K562 (cell line): ENCODE results near the gene MRPL4. TPM values are rescaled to one million over a fixed set of nuclear protein-coding genes. Genes with fewer than 3 reads are reported as not detected.

Source experiments
- ASH1L ChIP-seq: fragments of 450-650 bp; IDR thresholded peaks from 2 replicates; pipeline ENCODE4 v1.6.1; 2018; ENCODE audit warnings: borderline replicate concordance, mild to moderate bottlenecking, low read depth; ENCODE audit not compliant: partially characterized antibody
- CHD4 ChIP-seq: fragments of 200-600 bp; sonication (generic); IDR thresholded peaks from 3 replicates; pipeline ENCODE4 v1.6.1; 2012; ENCODE audit warnings: low read depth, mild to moderate bottlenecking, mixed read lengths, low read length, inconsistent platforms; ENCODE audit not compliant: insufficient read depth, insufficient replicate concordance, poor library complexity, severe bottlenecking
- GABPB1 ChIP-seq: sonication (generic); formaldehyde crosslinking; IDR thresholded peaks from 2 replicates; pipeline ENCODE4 v1.8.0; 2022; ENCODE audit warnings: mild to moderate bottlenecking, missing genetic modification reagents
- LEF1 ChIP-seq: fragments of 450-650 bp; IDR thresholded peaks from 2 replicates; pipeline ENCODE4 v1.6.1; 2016; ENCODE audit warnings: mild to moderate bottlenecking
- MIER1 ChIP-seq: fragments of 450-650 bp; IDR thresholded peaks from 2 replicates; pipeline ENCODE4 v1.6.1; 2016; ENCODE audit warnings: antibody characterized with exemption, mild to moderate bottlenecking, low read depth
- MXD1 ChIP-seq: fragments of 250-450 bp; sonication (Bioruptor Pico); IDR thresholded peaks from 2 replicates; pipeline ENCODE4 v1.8.0; 2021; ENCODE audit warnings: borderline replicate concordance, mild to moderate bottlenecking, moderate library complexity; ENCODE audit not compliant: poor library complexity, severe bottlenecking
- STAG1 ChIP-seq: sonication (generic); formaldehyde crosslinking; IDR thresholded peaks from 2 replicates; pipeline ENCODE4 v1.5.0; 2020; ENCODE audit warnings: missing genetic modification reagents, borderline replicate concordance
- ZBTB2 ChIP-seq: fragments of 450-650 bp; IDR thresholded peaks from 2 replicates; pipeline ENCODE4 v1.6.1; 2016; ENCODE audit warnings: antibody characterized with exemption
- polyA plus RNA-seq, 8 experiments: library from polyadenylated mRNA; depleted of rRNA in 4 of 8; stranded (reverse) in 5 of 8; unstranded in 3 of 8; fragments of >200 nt; fragmentation: Nextera tagmentation in 2 of 8; fragmentation: Illumina TruSeq in 1 of 8; extraction: Ambion mirVana in 2 of 8; extraction: Trizol in 1 of 8; gene quantifications; 2 replicates each; pipeline versions ENCODE4 v1.2.1 to v1.2.3, GENCODE V29; 2011 to 2014; ENCODE audit warnings: inconsistent platforms in 1 of 8, missing spikeins in 1 of 8
- total RNA-seq, 7 experiments: library from RNA; depleted of rRNA in 6 of 7; stranded (reverse); fragments of >200 nt in 6 of 7; fragmentation: Illumina TruSeq in 2 of 7; extraction: Trizol in 2 of 7; gene quantifications; 2 replicates each; pipeline versions ENCODE4 v1.2.1 to v1.2.3, GENCODE V29; 2011 to 2021; ENCODE audit warnings: low replicate concordance in 1 of 7
- TF ChIP-seq, protein P1 (sequence below): sonication (generic); formaldehyde crosslinking; IDR thresholded peaks from 2 replicates; pipeline ENCODE4 v1.8.0; 2022; ENCODE audit warnings: missing genetic modification reagents, mild to moderate bottlenecking, borderline replicate concordance
- TF ChIP-seq, protein P2 (sequence below), 2 experiments: fragments of 450-650 bp; formaldehyde crosslinking in 1 of 2; IDR thresholded peaks; 2 replicates each; pipeline versions ENCODE4 v1.4.0 to v1.6.1; 2014 to 2020; ENCODE audit warnings: mild to moderate bottlenecking in 2 of 2, borderline replicate concordance in 1 of 2, low read depth in 1 of 2

Gene MRPL4
- total and polyA plus RNA-seq, 9 of the 15 experiments (the other 6 are each of a cell fraction or from before 2014, with no cell fraction given) = 1.4 to 239 (median 64.9) TPM

DNA sequence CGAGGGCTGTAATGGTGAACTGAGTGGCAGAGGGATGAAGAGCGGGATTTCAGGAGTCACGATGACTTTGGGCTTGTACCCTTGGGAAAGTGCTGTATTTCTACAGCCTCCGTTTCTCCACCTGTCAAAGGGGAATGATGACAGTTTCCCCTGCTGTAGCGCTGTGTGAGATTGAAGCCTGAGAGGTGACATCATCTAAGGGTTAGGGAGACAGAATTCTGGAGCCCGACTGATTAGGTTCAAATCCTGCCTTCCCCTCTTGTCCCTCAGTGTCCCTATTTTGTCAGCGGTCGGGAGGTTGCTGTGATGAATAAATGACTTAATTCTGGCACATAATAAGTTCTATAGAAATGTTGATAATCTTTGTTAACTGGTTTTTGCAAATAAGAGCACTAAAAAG, 693 bp downstream of the MRPL4 start (continued):
- TF ChIP-seq, protein P1, sequence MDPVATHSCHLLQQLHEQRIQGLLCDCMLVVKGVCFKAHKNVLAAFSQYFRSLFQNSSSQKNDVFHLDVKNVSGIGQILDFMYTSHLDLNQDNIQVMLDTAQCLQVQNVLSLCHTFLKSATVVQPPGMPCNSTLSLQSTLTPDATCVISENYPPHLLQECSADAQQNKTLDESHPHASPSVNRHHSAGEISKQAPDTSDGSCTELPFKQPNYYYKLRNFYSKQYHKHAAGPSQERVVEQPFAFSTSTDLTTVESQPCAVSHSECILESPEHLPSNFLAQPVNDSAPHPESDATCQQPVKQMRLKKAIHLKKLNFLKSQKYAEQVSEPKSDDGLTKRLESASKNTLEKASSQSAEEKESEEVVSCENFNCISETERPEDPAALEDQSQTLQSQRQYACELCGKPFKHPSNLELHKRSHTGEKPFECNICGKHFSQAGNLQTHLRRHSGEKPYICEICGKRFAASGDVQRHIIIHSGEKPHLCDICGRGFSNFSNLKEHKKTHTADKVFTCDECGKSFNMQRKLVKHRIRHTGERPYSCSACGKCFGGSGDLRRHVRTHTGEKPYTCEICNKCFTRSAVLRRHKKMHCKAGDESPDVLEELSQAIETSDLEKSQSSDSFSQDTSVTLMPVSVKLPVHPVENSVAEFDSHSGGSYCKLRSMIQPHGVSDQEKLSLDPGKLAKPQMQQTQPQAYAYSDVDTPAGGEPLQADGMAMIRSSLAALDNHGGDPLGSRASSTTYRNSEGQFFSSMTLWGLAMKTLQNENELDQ = no peak
- TF ChIP-seq ASH1L = peak; percentile 36
- no peak for TF ChIP-seq GABPB1 (CRISPR knock-in tag)
- TF ChIP-seq ZBTB2 = no peak
- no peak for TF ChIP-seq CHD4
- TF ChIP-seq, protein P2, sequence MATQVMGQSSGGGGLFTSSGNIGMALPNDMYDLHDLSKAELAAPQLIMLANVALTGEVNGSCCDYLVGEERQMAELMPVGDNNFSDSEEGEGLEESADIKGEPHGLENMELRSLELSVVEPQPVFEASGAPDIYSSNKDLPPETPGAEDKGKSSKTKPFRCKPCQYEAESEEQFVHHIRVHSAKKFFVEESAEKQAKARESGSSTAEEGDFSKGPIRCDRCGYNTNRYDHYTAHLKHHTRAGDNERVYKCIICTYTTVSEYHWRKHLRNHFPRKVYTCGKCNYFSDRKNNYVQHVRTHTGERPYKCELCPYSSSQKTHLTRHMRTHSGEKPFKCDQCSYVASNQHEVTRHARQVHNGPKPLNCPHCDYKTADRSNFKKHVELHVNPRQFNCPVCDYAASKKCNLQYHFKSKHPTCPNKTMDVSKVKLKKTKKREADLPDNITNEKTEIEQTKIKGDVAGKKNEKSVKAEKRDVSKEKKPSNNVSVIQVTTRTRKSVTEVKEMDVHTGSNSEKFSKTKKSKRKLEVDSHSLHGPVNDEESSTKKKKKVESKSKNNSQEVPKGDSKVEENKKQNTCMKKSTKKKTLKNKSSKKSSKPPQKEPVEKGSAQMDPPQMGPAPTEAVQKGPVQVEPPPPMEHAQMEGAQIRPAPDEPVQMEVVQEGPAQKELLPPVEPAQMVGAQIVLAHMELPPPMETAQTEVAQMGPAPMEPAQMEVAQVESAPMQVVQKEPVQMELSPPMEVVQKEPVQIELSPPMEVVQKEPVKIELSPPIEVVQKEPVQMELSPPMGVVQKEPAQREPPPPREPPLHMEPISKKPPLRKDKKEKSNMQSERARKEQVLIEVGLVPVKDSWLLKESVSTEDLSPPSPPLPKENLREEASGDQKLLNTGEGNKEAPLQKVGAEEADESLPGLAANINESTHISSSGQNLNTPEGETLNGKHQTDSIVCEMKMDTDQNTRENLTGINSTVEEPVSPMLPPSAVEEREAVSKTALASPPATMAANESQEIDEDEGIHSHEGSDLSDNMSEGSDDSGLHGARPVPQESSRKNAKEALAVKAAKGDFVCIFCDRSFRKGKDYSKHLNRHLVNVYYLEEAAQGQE (IDR thresholded peaks at IDR 0.05; ENCODE audit: borderline replicate concordance) = no peak
- TF ChIP-seq, protein P2 (CRISPR knock-in tag; IDR thresholded peaks at IDR 0.05; ENCODE audit: low read depth) = no peak
- no peak for TF ChIP-seq STAG1
- TF ChIP-seq MIER1 = 0 out of 2 replicates have a peak, but pooled peaks have one; percentile 64
- no peak for TF ChIP-seq LEF1
- no peak for TF ChIP-seq MXD1 (CRISPR knock-in tag)
